Endodermal cell (in vitro differentiated cells): ENCODE results near the gene APCDD1. TPM values are rescaled to one million over a fixed set of nuclear protein-coding genes. Genes with fewer than 3 reads are reported as not detected.
A peak's percentile ranks its signal among the peaks of the same experiment; 100 is the strongest.

Experiments
- DNase-seq: peaks from one replicate; pipeline ENCODE4 v3.0.0-alpha.2; 2017
- H3K27ac ChIP-seq: 2 replicates; pipeline ENCODE4 v1.5.1; 2013; ENCODE audit warnings: mild to moderate bottlenecking, low read depth, low read length, moderate library complexity
- H3K27me3 ChIP-seq: 2 replicates; pipeline ENCODE4 v1.6.1; 2013; ENCODE audit warnings: mild to moderate bottlenecking, low read length, moderate library complexity; ENCODE audit not compliant: insufficient read depth, control insufficient read depth, poor library complexity, severe bottlenecking
- H3K36me3 ChIP-seq: 2 replicates; pipeline ENCODE4 v1.7.0; 2013; ENCODE audit warnings: mild to moderate bottlenecking, low read length, moderate library complexity; ENCODE audit not compliant: control insufficient read depth, insufficient read depth
- H3K4me1 ChIP-seq: one replicate; pipeline ENCODE4 v1.7.0; 2013; ENCODE audit warnings: low read length; ENCODE audit not compliant: control insufficient read depth, insufficient read depth
- H3K4me3 ChIP-seq: 2 replicates; pipeline ENCODE4 v1.5.1; 2013; ENCODE audit warnings: mild to moderate bottlenecking, low read length, moderate library complexity
- H3K9ac ChIP-seq: 2 replicates; pipeline ENCODE4 v1.6.1; 2013; ENCODE audit warnings: mild to moderate bottlenecking, low read length, moderate library complexity; ENCODE audit not compliant: poor library complexity, severe bottlenecking; ENCODE audit errors: extremely low read depth
- H3K9me3 ChIP-seq: 2 replicates; pipeline ENCODE4 v1.6.1; 2013; ENCODE audit warnings: mild to moderate bottlenecking, low read length, moderate library complexity; ENCODE audit not compliant: control insufficient read depth
- H3K27ac Mint-ChIP-seq: 2 replicates; pipeline ENCODE4 v1.8.0; 2020; ENCODE audit warnings: mixed read lengths
- H3K27me3 Mint-ChIP-seq: 2 replicates; pipeline ENCODE4 v1.8.0; 2021; ENCODE audit warnings: mild to moderate bottlenecking, mixed read lengths; ENCODE audit not compliant: insufficient read depth
- H3K36me3 Mint-ChIP-seq: 2 replicates; pipeline ENCODE4 v1.8.0; 2020; ENCODE audit warnings: low read depth, mixed read lengths
- H3K4me1 Mint-ChIP-seq: 2 replicates; pipeline ENCODE4 v1.8.0; 2020; ENCODE audit warnings: mixed read lengths
- H3K4me3 Mint-ChIP-seq: 2 replicates; pipeline ENCODE4 v1.8.0; 2020; ENCODE audit warnings: mild to moderate bottlenecking, moderate library complexity, mixed read lengths
- H3K9me3 Mint-ChIP-seq: 2 replicates; pipeline ENCODE4 v1.8.0; 2020; ENCODE audit warnings: mild to moderate bottlenecking, mixed read lengths
- WGBS, 2 experiments: methylation state at CpG; one replicate each; pipeline versions ENCODE4 v1.1.5 to v1.1.7; 2013; ENCODE audit warnings: missing lambda C conversion rate in 2 of 2, mixed read lengths in 1 of 2; ENCODE audit not compliant: insufficient coverage in 1 of 2, insufficient read length in 1 of 2; 5-methylcytosine and 5-hydroxymethylcytosine counted together
- total RNA-seq, 2 donors: library from RNA; stranded (reverse); fragmentation: NEBNext Ultra II Directional in 1 of 2; extraction: Animal tissue kit (Norgen Biotek cat#: 25700) in 1 of 2; gene quantifications; 2 replicates in 1 of 2; 3 replicates in 1 of 2; pipeline ENCODE4 v1.2.1, GENCODE V29; 2021
- TF ChIP-seq, protein P1 (sequence below): fragments of 200-600 bp; sonication (generic); conservative IDR thresholded peaks from 2 replicates; pipeline ENCODE4 v1.5.0; 2021; ENCODE audit warnings: antibody characterized with exemption, mild to moderate bottlenecking

Gene APCDD1
- total RNA-seq, 2 donors from 2014 or later, result 6.5 to 9.0 TPM

DNA sequence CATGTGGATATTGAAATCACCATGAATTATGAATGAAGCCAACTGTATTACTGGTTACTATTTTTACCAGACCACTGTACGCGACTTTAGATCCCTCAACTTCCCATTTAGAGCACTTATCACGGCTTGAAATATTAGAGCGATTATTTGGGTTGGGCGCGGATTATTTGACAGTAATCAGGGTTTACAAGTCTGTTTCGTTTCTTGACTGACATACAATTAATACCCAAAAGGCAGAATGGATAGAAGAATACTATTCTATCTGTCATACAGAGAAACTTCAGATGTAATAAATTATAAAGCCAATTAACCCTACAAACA, 70.9 kb downstream of the APCDD1 start:
- 87 to 100% methylated on average over 6 to 7 of the region's 7 CpGs for WGBS, 2 experiments
- DNase-seq, result no peak
- Mint-ChIP-seq H3K9me3 (no peaks in the 10 kb centered on the region), H3K36me3 (peaks cover 3% of the 10 kb centered on the region), H3K4me3 (peak overlapping the region; percentile 88), H3K27me3 (no peaks in the 10 kb centered on the region), H3K27ac (no peak overlapping the region), H3K4me1 (peaks cover 20% of the 10 kb centered on the region)
- Histone ChIP-seq H3K4me1 (no peaks in the 10 kb centered on the region), H3K9ac (no peak overlapping the region), H3K36me3 (no peaks in the 10 kb centered on the region), H3K27me3 (no peaks in the 10 kb centered on the region), H3K4me3 (peak overlapping the region; percentile 96), H3K27ac (no peak overlapping the region), H3K9me3 (no peaks in the 10 kb centered on the region)
- TF ChIP-seq, protein P1, sequence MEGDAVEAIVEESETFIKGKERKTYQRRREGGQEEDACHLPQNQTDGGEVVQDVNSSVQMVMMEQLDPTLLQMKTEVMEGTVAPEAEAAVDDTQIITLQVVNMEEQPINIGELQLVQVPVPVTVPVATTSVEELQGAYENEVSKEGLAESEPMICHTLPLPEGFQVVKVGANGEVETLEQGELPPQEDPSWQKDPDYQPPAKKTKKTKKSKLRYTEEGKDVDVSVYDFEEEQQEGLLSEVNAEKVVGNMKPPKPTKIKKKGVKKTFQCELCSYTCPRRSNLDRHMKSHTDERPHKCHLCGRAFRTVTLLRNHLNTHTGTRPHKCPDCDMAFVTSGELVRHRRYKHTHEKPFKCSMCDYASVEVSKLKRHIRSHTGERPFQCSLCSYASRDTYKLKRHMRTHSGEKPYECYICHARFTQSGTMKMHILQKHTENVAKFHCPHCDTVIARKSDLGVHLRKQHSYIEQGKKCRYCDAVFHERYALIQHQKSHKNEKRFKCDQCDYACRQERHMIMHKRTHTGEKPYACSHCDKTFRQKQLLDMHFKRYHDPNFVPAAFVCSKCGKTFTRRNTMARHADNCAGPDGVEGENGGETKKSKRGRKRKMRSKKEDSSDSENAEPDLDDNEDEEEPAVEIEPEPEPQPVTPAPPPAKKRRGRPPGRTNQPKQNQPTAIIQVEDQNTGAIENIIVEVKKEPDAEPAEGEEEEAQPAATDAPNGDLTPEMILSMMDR, result no peak

DNA sequence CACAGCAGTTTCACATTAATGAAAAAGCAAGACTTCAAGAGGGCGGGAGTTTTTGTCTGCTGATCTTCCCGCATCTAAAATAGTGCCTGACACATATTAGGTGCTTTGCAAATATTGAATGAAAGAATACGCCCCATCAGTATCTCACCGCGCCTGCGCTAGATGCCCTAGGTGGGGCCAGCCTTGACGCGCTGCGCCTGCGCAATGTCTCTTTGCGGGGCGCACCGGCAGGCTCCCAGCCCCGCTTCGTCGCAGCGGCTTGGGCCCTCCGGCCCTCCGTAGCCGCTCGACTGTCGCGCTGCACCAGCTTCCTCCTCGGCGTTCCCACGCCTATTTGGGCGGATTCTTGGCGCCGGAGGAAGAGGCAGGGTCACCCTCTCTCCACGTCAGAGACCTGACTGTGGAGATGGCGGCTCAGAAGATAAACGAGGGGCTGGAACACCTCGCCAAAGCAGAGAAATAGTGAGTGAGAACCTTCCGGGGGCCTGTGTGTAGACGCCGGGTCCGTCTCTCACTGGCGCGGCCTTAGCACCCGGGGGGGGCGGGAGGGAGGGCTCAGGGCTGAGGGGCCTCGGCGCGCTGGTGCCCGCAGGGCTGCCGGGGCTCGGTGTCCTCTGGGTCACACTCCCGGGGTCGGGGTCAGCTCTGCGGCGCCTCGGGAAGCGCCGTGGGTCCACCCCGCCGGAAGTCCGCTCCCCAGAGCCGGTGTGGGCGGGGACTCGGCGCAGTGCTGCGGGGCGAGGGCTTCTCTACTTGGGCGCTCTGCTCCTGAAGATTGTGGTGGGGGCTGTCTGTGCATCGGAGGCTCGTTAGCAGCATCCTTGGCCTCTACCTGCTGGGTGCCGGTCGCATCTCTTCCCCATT, 71.5 kb downstream of the APCDD1 start, which contains the start of gene NAPG:
NAPG (plus strand) TSS at position 331 of the 864 bp plus-strand sequence; CDS start at position 407, 76 bp downstream.
- H3K27me3 Mint-ChIP-seq, result no peaks in the 10 kb centered on the region
- H3K36me3 ChIP-seq, result no peaks in the 10 kb centered on the region
- peaks cover 21% of the 10 kb centered on the region for H3K4me1 Mint-ChIP-seq
- no peaks in the 10 kb centered on the region for H3K9me3 Mint-ChIP-seq
- H3K27ac ChIP-seq, result peak within 1 kb of the TSS; percentile 74
- H3K27me3 ChIP-seq, result no peaks in the 10 kb centered on the region
- peak within 1 kb of the TSS; percentile 98 for H3K27ac Mint-ChIP-seq
- H3K4me1 ChIP-seq, result no peaks in the 10 kb centered on the region
- TF ChIP-seq, protein P1, result no peak
- no peaks in the 10 kb centered on the region for H3K9me3 ChIP-seq
- H3K36me3 Mint-ChIP-seq, result peaks cover 3% of the 10 kb centered on the region
- peak within 1 kb of the TSS; percentile 96 for H3K4me3 ChIP-seq
- peak within 1 kb of the TSS; percentile 56 for H3K9ac ChIP-seq
- peak; percentile 95 for DNase-seq
- peak within 1 kb of the TSS; percentile 88 for H3K4me3 Mint-ChIP-seq
- WGBS, 2 experiments, result 1 to 3% methylated on average over 18 to 68 of the region's 68 CpGs

DNA sequence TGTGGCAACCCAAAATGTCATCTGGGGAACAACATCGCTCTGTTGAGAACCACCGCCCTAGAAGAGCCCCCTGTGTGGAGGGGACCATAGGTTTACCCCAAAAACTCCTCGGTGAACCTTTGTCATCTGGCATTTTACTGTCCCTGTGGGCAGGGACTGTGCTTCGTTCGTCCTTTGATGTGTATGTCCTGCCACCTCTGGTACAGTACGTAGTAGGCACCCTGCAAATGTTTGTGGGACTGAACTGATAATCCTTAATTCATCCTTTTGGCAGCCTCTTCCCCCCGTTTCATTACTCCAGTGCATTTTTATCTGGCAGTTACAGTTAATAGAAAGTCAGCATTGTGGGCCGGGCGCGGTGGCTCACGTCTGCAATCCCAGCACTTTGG, 72.1 kb downstream of the APCDD1 start:
- no peaks in the 10 kb centered on the region for H3K27me3 ChIP-seq
- Mint-ChIP-seq H3K4me3 (peak overlapping the region; percentile 88), H3K27me3 (no peaks in the 10 kb centered on the region), H3K27ac (peak overlapping the region; percentile 92), H3K9me3 (no peaks in the 10 kb centered on the region), H3K4me1 (peaks cover 21% of the 10 kb centered on the region), H3K36me3 (peaks cover 3% of the 10 kb centered on the region)
- H3K4me3 ChIP-seq, result peak overlapping the region; percentile 96
- peak overlapping the region; percentile 56 for H3K9ac ChIP-seq
- H3K9me3 ChIP-seq, result no peaks in the 10 kb centered on the region
- TF ChIP-seq, protein P1, result peak; percentile 15
- WGBS, 2 experiments, result 10 to 14% methylated on average over 8 to 11 of the region's 11 CpGs
- H3K36me3 ChIP-seq, result no peaks in the 10 kb centered on the region
- no peaks in the 10 kb centered on the region for H3K4me1 ChIP-seq
- no peak for DNase-seq
- no peak overlapping the region for H3K27ac ChIP-seq
